Skeletal muscle satellite cell (primary cell): Measurements from ENCODE around the gene FRMD4A.

Experiments
- H3K27me3 ChIP-seq: 2 replicates; pipeline ENCODE4 v1.7.0; 2013; ENCODE audit warnings: low read length; ENCODE audit not compliant: control insufficient read depth, insufficient read depth
- H3K36me3 ChIP-seq: 2 replicates; pipeline ENCODE4 v1.7.0; 2013; ENCODE audit warnings: mild to moderate bottlenecking, control low read depth, low read length; ENCODE audit not compliant: insufficient read depth
- H3K4me1 ChIP-seq: 2 replicates; pipeline ENCODE4 v1.7.0; 2013; ENCODE audit warnings: low read length; ENCODE audit not compliant: control insufficient read depth, insufficient read depth
- H3K4me2 ChIP-seq: 2 replicates; pipeline ENCODE4 v1.7.0; 2013; ENCODE audit warnings: mild to moderate bottlenecking, low read length
- H3K4me3 ChIP-seq: 2 replicates; pipeline ENCODE4 v1.7.0; 2013; ENCODE audit warnings: low read length
- H3K9ac ChIP-seq: 2 replicates; pipeline ENCODE4 v1.7.0; 2013; ENCODE audit warnings: mild to moderate bottlenecking, low read depth, low read length, moderate library complexity
- H3K9me3 ChIP-seq: replicated peaks from 2 replicates; pipeline ENCODE4 v1.7.0; 2013; ENCODE audit warnings: mild to moderate bottlenecking, control low read depth, low read length

The FRMD4A gene

DNA sequence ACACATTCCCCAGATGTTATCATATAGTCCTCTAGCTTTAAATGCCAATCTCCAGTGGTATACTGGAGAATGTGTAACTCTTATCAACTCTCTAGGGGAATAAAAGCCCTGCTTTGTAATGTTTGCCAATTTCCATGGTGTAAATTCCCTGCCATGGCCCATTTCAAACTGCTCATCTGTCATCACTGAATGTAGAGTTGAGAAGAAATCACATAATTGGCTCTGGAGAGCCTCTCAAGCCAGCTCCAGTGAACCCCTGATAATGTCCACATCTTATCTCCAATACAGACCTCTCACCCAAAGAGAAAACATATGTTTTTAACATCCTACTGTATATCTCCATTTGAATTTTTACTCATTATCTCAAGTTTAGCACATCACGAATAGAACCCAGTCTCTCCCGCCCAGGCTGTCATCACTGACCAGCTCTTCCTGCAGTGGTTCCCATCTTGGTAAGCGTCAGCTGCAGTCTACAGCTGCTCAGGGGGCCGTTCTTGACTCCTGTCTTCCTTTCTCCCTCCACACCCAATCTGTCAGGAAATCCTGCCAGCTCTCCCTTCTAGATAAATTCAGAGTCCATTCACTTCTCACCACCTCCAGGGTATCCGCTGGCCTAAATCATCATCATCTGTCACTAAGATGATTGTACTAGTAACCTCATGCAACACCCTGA, 332.4 kb downstream of the FRMD4A start:
- H3K9ac ChIP-seq: no peak overlapping the region
- H3K4me1 ChIP-seq: peaks cover 6% of the 10 kb centered on the region
- no peaks in the 10 kb centered on the region for H3K36me3 ChIP-seq
- H3K27me3 ChIP-seq: peaks cover 8% of the 10 kb centered on the region
- no peaks in the 10 kb centered on the region for H3K9me3 ChIP-seq
- no peak overlapping the region for H3K4me2 ChIP-seq
- H3K4me3 ChIP-seq: no peak overlapping the region

DNA sequence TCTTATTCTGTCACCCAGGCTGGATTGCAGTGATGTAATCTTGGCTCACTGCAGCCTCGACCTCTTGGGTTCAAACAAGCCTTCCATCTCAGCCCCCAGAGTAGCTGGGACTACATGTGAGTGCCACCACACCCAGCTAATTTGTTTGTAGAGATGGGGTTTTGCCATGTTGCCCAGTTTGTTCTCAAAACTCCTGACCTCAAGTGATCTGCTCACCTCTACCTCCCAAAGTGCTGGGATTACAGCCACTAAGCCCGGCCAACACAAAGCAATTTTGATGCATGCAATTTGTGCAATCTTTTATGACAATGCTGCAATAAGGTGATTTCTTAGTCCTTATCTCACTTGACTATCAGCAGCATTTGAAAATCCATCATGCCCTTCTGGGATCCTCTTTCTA, 333.1 kb downstream of the FRMD4A start:
- no peaks in the 10 kb centered on the region for H3K9me3 ChIP-seq
- H3K9ac ChIP-seq: no peak overlapping the region
- no peak overlapping the region for H3K4me2 ChIP-seq
- H3K27me3 ChIP-seq: peaks cover 5% of the 10 kb centered on the region
- peaks cover 6% of the 10 kb centered on the region for H3K4me1 ChIP-seq
- H3K36me3 ChIP-seq: no peaks in the 10 kb centered on the region
- no peak overlapping the region for H3K4me3 ChIP-seq

DNA sequence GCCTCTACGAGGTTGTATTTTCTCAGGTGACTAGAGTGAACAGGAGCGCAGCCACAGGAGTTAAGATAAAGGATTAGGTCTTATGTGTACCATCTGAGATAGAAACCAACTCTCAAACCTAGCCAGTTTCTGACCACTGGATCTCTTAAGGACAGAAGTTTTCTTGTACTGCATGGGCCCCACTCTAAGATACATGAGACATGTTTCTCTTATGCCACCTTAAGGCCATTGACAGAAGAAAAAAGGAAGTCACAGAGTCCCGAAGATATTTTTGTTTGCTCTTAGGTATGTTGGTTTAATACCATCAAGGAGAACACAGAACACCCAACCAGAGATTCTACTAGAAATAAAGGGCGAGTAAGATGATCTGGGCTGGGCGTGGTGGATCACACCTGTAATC, 335.8 kb downstream of the FRMD4A start:
- Histone ChIP-seq H3K9me3 (no peaks in the 10 kb centered on the region), H3K9ac (no peak overlapping the region), H3K4me1 (peaks cover 22% of the 10 kb centered on the region), H3K27me3 (no peaks in the 10 kb centered on the region), H3K36me3 (no peaks in the 10 kb centered on the region), H3K4me2 (no peak overlapping the region), H3K4me3 (no peak overlapping the region)

- H3K9ac ChIP-seq: no peak overlapping the region
- H3K4me3 ChIP-seq: no peak overlapping the region
- no peak overlapping the region for H3K4me2 ChIP-seq
- H3K4me1 ChIP-seq: peaks cover 28% of the 10 kb centered on the region
- H3K27me3 ChIP-seq: no peaks in the 10 kb centered on the region
- H3K9me3 ChIP-seq: no peaks in the 10 kb centered on the region
- no peaks in the 10 kb centered on the region for H3K36me3 ChIP-seq
Measured at GRCh38 chr10:13993673-13994089, 337.0 kb downstream of the FRMD4A start.

GRCh38 chr10:13993169-13993568, 337.6 kb downstream of the FRMD4A start:
- H3K27me3 ChIP-seq: no peaks in the 10 kb centered on the region
- H3K4me1 ChIP-seq: peaks cover 31% of the 10 kb centered on the region
- H3K9me3 ChIP-seq: no peaks in the 10 kb centered on the region
- H3K4me3 ChIP-seq: no peak overlapping the region
- no peaks in the 10 kb centered on the region for H3K36me3 ChIP-seq
- no peak overlapping the region for H3K9ac ChIP-seq
- H3K4me2 ChIP-seq: no peak overlapping the region

- H3K27me3 ChIP-seq: no peaks in the 10 kb centered on the region
- H3K4me3 ChIP-seq: peak overlapping the region; percentile 43
- H3K9ac ChIP-seq: peak overlapping the region; percentile 56
- H3K4me2 ChIP-seq: peak overlapping the region; percentile 65
- no peaks in the 10 kb centered on the region for H3K9me3 ChIP-seq
- H3K4me1 ChIP-seq: peaks cover 39% of the 10 kb centered on the region
- no peaks in the 10 kb centered on the region for H3K36me3 ChIP-seq
Measured at GRCh38 chr10:13991353-13991752, 339.4 kb downstream of the FRMD4A start.

- H3K9me3 ChIP-seq: no peaks in the 10 kb centered on the region
- H3K4me1 ChIP-seq: peaks cover 39% of the 10 kb centered on the region
- H3K4me2 ChIP-seq: peak overlapping the region; percentile 65
- peak overlapping the region; percentile 56 for H3K9ac ChIP-seq
- H3K27me3 ChIP-seq: no peaks in the 10 kb centered on the region
- H3K4me3 ChIP-seq: peak overlapping the region; percentile 43
- H3K36me3 ChIP-seq: no peaks in the 10 kb centered on the region
Measured at GRCh38 chr10:13990946-13991345, 339.8 kb downstream of the FRMD4A start.

- Histone ChIP-seq H3K9ac (peak overlapping the region; percentile 56), H3K36me3 (no peaks in the 10 kb centered on the region), H3K27me3 (no peaks in the 10 kb centered on the region), H3K9me3 (no peaks in the 10 kb centered on the region), H3K4me2 (peak overlapping the region; percentile 65), H3K4me3 (peak overlapping the region; percentile 43), H3K4me1 (peaks cover 39% of the 10 kb centered on the region)
Measured at GRCh38 chr10:13990392-13990805, 340.3 kb downstream of the FRMD4A start.

- H3K4me2 ChIP-seq: peak overlapping the region; percentile 26
- H3K36me3 ChIP-seq: no peaks in the 10 kb centered on the region
- H3K4me1 ChIP-seq: peaks cover 46% of the 10 kb centered on the region
- H3K4me3 ChIP-seq: no peak overlapping the region
- no peaks in the 10 kb centered on the region for H3K27me3 ChIP-seq
- no peak overlapping the region for H3K9ac ChIP-seq
- no peaks in the 10 kb centered on the region for H3K9me3 ChIP-seq
Measured at GRCh38 chr10:13989616-13990015, 341.1 kb downstream of the FRMD4A start.

DNA sequence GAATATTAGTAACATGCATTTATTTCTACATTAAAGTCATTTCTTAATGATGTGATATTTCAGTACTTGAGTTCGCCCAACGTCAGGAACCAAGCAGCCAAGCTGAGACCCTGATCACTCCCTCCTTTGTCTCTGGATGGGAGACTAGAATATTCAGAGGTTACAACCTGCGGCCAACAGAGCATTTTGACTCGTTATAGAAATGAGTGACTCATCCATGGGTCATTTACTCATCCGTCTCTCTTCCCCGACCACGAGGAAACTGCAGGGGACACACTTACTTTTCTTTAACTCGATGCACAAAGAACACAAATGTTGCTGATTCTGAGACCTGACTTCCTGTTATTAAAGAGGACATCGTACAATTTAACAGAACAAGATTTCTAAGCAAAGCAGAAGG, 343.3 kb downstream of the FRMD4A start:
- H3K9ac ChIP-seq: peak overlapping the region; percentile 56
- H3K4me3 ChIP-seq: no peak overlapping the region
- H3K27me3 ChIP-seq: no peaks in the 10 kb centered on the region
- peak overlapping the region; percentile 13 for H3K4me2 ChIP-seq
- H3K36me3 ChIP-seq: no peaks in the 10 kb centered on the region
- H3K4me1 ChIP-seq: peaks cover 47% of the 10 kb centered on the region
- H3K9me3 ChIP-seq: no peaks in the 10 kb centered on the region

DNA sequence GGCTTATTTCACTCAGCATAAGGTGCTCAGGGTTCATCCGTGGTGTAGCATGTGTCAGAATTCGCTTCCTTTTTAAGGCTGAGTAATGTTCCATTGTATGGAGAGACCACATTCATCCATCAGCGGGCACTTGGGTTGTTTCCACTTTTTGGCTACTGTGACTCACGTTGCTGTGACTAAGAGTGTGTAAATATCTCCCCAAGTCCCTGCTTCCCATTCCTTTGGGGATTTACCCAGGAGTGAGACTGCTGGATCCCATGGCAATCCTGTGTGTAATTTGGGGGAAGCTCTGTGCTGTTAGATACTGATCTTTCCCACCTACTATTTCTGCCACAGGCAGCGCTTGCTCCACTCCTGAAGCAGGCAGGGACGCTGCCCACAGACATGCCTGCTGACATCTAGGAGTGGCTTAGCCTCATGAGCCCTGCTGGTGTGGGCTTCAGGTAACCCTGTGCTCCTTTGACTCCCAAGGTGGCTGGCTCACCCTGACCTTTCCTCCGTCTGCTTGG, 346.0 kb downstream of the FRMD4A start:
- H3K4me1 ChIP-seq: peaks cover 29% of the 10 kb centered on the region
- H3K36me3 ChIP-seq: no peaks in the 10 kb centered on the region
- no peak overlapping the region for H3K4me2 ChIP-seq
- H3K9ac ChIP-seq: no peak overlapping the region
- H3K4me3 ChIP-seq: no peak overlapping the region
- H3K27me3 ChIP-seq: no peaks in the 10 kb centered on the region
- H3K9me3 ChIP-seq: no peaks in the 10 kb centered on the region

GRCh38 chr10:13983035-13983434, 347.7 kb downstream of the FRMD4A start:
- H3K9ac ChIP-seq: no peak overlapping the region
- no peaks in the 10 kb centered on the region for H3K36me3 ChIP-seq
- no peaks in the 10 kb centered on the region for H3K27me3 ChIP-seq
- H3K4me2 ChIP-seq: no peak overlapping the region
- no peaks in the 10 kb centered on the region for H3K9me3 ChIP-seq
- no peak overlapping the region for H3K4me3 ChIP-seq
- peaks cover 32% of the 10 kb centered on the region for H3K4me1 ChIP-seq
